Activated CD4-positive, alpha-beta memory T cell treated with anti-CD3 and anti-CD28 coated beads for 36 hours (primary cell): ENCODE results near the gene TRIM38. TPM values are rescaled to one million over a fixed set of nuclear protein-coding genes. Genes with fewer than 3 reads are reported as not detected.

Experiments
- CTCF ChIA-PET: fragments of 350-600 bp; sonication (Branson Sonifier 250); formaldehyde crosslinking; loops from one replicate; lab custom pipeline; 2021; ENCODE audit warnings: antibody characterized with exemption, inconsistent platforms; lab: Charles Lee
- POLR2A ChIA-PET: fragments of 350-600 bp; sonication (Branson Sonifier 250); formaldehyde crosslinking; loops from one replicate; lab custom pipeline; 2021; ENCODE audit warnings: antibody characterized with exemption; lab: Charles Lee
- DNase-seq: peaks from one replicate; pipeline ENCODE4 v3.0.0-alpha.2; 2020
- H3K27ac Mint-ChIP-seq: one replicate; pipeline ENCODE4 v1.8.0; 2021; ENCODE audit warnings: mixed read lengths
- H3K27me3 Mint-ChIP-seq: one replicate; pipeline ENCODE4 v1.8.0; 2021; ENCODE audit warnings: mixed read lengths
- H3K36me3 Mint-ChIP-seq: one replicate; pipeline ENCODE4 v1.8.0; 2021; ENCODE audit warnings: mixed read lengths
- H3K4me1 Mint-ChIP-seq: one replicate; pipeline ENCODE4 v1.8.0; 2021; ENCODE audit warnings: low read depth, mixed read lengths
- H3K4me3 Mint-ChIP-seq: one replicate; pipeline ENCODE4 v1.8.0; 2021; ENCODE audit warnings: mild to moderate bottlenecking, mixed read lengths
- H3K9me3 Mint-ChIP-seq: one replicate; pipeline ENCODE4 v1.8.0; 2021; ENCODE audit warnings: mixed read lengths
- intact Hi-C: fragments of 100-400 bp; cut with micrococcal nuclease; formaldehyde crosslinking; loops from one replicate; pipeline ENCODE4 v1.15.1; 2023
- total RNA-seq, 2 experiments: library from RNA; stranded (reverse); gene quantifications; one replicate each; pipeline ENCODE4 v1.2.3, GENCODE V29; 2021

TRIM38 gene, protein sequence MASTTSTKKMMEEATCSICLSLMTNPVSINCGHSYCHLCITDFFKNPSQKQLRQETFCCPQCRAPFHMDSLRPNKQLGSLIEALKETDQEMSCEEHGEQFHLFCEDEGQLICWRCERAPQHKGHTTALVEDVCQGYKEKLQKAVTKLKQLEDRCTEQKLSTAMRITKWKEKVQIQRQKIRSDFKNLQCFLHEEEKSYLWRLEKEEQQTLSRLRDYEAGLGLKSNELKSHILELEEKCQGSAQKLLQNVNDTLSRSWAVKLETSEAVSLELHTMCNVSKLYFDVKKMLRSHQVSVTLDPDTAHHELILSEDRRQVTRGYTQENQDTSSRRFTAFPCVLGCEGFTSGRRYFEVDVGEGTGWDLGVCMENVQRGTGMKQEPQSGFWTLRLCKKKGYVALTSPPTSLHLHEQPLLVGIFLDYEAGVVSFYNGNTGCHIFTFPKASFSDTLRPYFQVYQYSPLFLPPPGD
- total RNA-seq = 10 to 100 TPM; 29.5 to 30.8 TPM

DNA sequence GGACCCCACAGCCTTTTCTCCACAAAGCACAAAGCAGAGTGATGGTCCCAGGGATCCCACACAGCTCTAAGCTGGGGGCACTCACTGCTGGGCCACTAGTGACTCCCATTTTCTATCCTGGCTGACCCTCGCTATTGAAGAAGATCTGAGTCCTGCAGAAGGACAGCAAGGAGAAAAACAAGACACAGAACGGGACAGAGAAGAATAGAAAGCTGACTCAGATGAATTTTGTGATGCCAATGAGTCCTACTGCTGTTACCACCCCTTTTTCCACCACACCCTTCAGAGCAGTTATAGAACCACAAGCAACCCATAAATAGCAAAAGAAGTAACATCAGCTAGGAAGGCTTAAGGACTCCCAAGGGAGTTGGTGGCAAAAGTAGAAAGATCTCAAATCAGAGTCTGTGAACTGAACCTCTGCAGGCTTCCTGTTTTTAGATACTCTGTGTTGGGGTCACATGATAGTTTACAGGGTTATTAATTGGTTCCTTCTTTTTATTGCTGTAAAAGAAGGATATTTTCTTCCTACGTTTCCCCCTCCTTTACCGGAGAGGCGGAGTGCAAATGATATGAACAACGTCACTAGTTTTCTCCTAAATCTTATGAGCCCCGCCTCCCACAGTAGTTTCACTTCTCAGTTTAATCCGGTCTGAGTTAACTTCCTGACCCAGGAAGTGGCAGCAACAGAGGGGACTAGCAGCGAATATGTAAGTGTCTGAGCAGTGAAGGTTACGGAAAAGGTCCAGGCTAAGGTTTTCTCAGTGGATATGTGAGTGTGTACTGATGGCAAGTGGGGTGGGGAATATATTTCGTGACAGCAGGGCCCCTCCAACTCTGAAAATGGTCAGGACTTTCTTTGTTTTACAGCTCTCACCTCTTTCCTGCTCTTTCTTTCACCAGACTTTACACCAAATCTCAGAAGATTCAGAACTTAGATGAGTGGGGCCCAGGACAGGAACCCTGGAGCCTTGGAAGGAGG, at the start of gene TRIM38:
TSS of gene TRIM38 (plus strand) at position 654 of the 979 bp plus-strand sequence. CDS start 3,721 bp downstream, outside the sequence.
- no peaks in the 10 kb centered on the region for H3K27me3 Mint-ChIP-seq
- intact Hi-C loops = loop anchor here (1.0 to 5.0 kb wide), 7 partner anchors 14 to 824 kb away; a partner anchor contains a TSS
- peak within 1 kb of the TSS; percentile 98 for H3K4me3 Mint-ChIP-seq
- peaks cover 36% of the 10 kb centered on the region for H3K9me3 Mint-ChIP-seq
- ChIA-PET POLR2A (interaction anchor here (1.1 to 4.5 kb wide), 8 partner anchors 13 to 161 kb away, joined by 3 to 46 read pairs (median 6); a partner anchor contains a TSS), CTCF (interaction anchor here (0.9 to 2.4 kb wide), 4 partner anchors 12 to 41 kb away, joined by 4 to 18 read pairs (median 5); no protein-coding TSS in a partner anchor)
- H3K27ac Mint-ChIP-seq = peak within 1 kb of the TSS; percentile 100
- H3K36me3 Mint-ChIP-seq = peaks cover 73% of the 10 kb centered on the region
- H3K4me1 Mint-ChIP-seq = peaks cover 77% of the 10 kb centered on the region
- DNase-seq = peak; percentile 83

DNA sequence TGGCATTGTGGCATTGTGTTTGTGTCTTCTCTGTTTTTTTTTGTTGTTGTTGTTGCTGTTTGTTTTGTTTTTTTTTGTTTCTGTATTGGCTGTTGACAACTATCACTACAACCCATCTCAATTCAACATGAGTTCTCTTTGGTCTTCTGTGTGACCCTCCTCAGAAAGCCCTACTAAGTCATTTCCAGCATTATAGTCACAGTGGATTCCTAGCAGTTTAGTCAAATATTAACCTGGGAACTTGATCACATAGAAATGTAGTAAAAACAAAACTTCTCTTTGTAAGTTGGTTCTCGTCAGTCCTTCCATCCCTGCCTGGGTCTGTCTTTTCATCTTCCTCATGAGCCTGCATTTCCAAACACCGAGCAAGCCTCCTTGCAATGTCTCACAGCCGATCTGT, 48.9 kb upstream of the TRIM38 start:
- Mint-ChIP-seq H3K4me1 (peaks cover 52% of the 10 kb centered on the region), H3K4me3 (no peak overlapping the region), H3K27me3 (no peaks in the 10 kb centered on the region), H3K36me3 (peaks cover 5% of the 10 kb centered on the region), H3K27ac (peak overlapping the region; percentile 65), H3K9me3 (peaks cover 5% of the 10 kb centered on the region)
- intact Hi-C loops = loop anchor here (5.0 kb wide), 2 partner anchors 34 to 49 kb away; partner anchors contain the start of gene TRIM38
- ChIA-PET CTCF (no interaction called here), POLR2A (no interaction called here)
- DNase-seq = peak; percentile 35

DNA sequence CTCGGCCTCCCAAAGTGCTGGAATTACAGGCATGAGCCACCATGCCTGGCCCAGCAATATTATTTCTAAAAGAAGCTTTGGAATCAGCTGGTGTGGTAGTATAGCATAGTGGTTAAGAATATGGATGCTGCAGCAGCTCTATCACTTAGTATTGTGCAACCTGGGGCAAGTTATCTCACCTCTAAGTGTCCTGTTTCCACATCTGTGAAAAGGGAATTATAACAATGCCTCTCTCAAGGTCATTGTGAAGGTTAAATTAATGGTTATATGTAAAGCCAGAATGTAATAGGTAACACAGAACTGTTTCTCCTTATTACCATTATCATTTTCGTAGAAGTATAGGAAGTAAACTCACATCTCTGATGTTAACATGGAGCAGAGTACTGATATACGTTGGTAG, 46.3 kb upstream of the TRIM38 start:
- H3K9me3 Mint-ChIP-seq = peaks cover 3% of the 10 kb centered on the region
- H3K36me3 Mint-ChIP-seq = peaks cover 4% of the 10 kb centered on the region
- POLR2A ChIA-PET = no interaction called here
- H3K4me1 Mint-ChIP-seq = peaks cover 53% of the 10 kb centered on the region
- no peaks in the 10 kb centered on the region for H3K27me3 Mint-ChIP-seq
- no peak overlapping the region for H3K27ac Mint-ChIP-seq
- no peak for DNase-seq
- intact Hi-C loops = no loop called here
- CTCF ChIA-PET = no interaction called here
- no peak overlapping the region for H3K4me3 Mint-ChIP-seq

DNA sequence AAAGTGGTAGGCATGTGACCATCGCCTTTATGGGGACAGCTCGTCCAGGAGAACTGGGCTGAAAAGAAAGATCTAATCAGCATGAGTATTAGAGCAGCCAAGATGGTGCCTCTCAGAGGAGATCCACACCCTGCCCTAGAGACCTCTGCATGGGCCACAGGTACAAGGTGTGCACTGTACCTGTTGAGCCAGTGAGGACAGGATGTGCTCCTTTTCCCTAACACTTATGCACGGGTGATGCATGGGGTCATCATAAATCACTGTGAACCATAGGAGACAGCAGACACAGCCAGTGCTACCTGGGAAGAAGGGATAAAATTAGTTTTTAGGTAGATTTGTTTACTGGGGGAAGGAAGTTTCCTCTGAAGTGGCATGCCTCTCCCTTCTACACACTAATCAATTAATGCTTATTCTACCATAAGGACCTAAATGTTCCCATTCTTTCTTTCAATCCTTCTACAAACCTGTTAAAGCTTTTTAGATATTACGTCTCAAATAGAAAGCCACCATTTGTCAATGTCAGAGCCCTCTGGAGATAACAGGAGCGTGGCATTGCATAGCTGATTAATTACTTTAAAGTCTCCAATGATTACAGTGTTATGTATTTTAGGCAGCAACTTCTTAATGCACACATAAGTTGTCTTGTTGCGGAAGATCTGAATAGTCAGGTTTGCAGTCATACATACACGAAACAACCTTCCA, 45.7 kb upstream of the TRIM38 start:
- peaks cover 3% of the 10 kb centered on the region for H3K9me3 Mint-ChIP-seq
- POLR2A ChIA-PET = no interaction called here
- peaks cover 49% of the 10 kb centered on the region for H3K4me1 Mint-ChIP-seq
- intact Hi-C loops = no loop called here
- CTCF ChIA-PET = no interaction called here
- no peaks in the 10 kb centered on the region for H3K27me3 Mint-ChIP-seq
- H3K36me3 Mint-ChIP-seq = peaks cover 4% of the 10 kb centered on the region
- H3K4me3 Mint-ChIP-seq = no peak overlapping the region
- no peak for DNase-seq
- H3K27ac Mint-ChIP-seq = no peak overlapping the region

DNA sequence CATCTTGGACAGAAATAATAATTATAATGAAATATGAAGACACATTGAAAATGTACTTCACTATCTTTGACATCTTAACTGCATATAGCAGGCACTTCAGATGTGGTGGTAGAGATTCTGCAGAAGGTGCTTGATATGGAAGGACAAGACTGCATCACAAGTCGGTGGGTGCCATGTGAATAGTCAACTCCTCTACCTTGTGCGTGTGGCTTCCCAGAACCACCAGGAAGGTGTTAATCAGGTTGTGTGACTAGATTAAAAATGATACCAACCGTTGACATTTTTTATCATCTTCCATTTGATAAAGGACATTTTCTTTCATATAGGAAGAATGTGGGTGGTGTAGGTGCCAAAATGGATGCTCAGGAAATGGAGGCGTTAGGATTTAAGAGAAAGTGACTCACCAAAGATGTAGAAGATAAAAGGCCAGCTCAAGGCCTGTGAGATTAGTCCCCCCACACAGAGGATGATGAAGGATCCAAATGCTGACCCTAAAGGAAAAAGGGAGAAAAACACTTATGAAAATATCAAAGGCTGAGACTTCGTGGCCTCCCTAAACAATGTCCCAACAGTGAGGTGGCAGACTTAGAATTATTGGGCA, 44.4 kb upstream of the TRIM38 start:
- H3K4me3 Mint-ChIP-seq = no peak overlapping the region
- peak overlapping the region; percentile 77 for H3K27ac Mint-ChIP-seq
- peak; percentile 52 for DNase-seq
- peaks cover 3% of the 10 kb centered on the region for H3K9me3 Mint-ChIP-seq
- H3K4me1 Mint-ChIP-seq = peaks cover 40% of the 10 kb centered on the region
- intact Hi-C loops = no loop called here
- H3K36me3 Mint-ChIP-seq = peaks cover 4% of the 10 kb centered on the region
- ChIA-PET POLR2A (no interaction called here), CTCF (no interaction called here)
- no peaks in the 10 kb centered on the region for H3K27me3 Mint-ChIP-seq

DNA sequence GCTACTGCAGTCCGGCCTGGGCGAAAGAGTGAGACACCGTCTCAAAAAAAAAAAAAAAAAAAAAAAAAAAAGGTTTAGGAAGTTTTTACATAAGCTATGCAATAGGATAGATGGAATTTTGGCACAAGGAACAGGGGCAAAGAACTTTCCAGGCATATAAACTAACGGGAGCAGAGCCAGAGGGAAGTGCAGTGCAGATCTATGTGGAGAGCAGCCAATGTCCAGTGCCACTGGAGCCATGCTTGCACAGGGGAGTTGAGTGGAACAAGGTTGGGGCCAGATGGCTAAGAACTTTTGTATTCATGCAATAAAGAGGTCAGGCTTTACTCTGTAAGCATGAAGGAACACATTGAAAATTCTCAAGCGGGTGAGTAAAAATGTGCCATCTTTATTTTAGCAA, 42.9 kb upstream of the TRIM38 start:
- intact Hi-C loops = loop anchor here (2.0 kb wide), 1 partner anchor 25 kb away; no protein-coding TSS in a partner anchor
- ChIA-PET POLR2A (no interaction called here), CTCF (interaction anchor here (1.0 kb wide), 1 partner anchor 30 kb away, joined by 3 read pairs; no protein-coding TSS in a partner anchor)
- peaks cover 3% of the 10 kb centered on the region for H3K9me3 Mint-ChIP-seq
- H3K27me3 Mint-ChIP-seq = no peaks in the 10 kb centered on the region
- no peak for DNase-seq
- H3K4me3 Mint-ChIP-seq = no peak overlapping the region
- H3K27ac Mint-ChIP-seq = no peak overlapping the region
- peaks cover 3% of the 10 kb centered on the region for H3K36me3 Mint-ChIP-seq
- peaks cover 26% of the 10 kb centered on the region for H3K4me1 Mint-ChIP-seq

DNA sequence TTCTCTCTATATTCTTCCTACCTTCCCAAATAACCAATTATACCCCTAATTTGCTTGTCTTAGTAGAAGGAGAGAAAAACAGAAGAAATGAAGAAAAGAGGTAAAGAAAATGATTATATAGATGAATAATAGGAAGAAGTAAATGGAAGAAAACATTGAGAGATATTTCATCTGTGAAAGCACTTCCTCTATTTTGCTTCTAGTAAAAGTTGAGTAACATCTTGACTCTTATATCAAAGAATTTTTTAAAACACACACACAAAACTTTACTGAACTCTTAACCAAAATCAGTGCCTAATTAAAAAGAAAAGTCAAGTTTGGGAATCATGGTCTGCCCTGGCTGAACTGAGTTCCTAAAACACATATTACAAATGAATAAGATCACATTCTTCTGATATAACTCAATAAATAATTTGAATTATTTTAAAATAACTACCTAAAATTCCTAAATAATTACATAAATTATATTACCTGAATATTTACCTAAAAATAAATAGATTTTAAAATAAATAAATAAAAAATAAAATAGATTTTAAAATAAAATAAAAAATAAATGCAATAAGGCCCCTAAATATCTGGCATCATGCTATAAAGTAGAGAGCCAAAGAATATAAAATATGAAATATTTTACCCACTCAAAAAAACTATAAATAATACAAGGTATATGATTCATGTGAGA, 40.9 kb upstream of the TRIM38 start:
- ChIA-PET POLR2A (no interaction called here), CTCF (no interaction called here)
- Mint-ChIP-seq H3K4me1 (peaks cover 19% of the 10 kb centered on the region), H3K9me3 (peaks cover 3% of the 10 kb centered on the region), H3K36me3 (peaks cover 3% of the 10 kb centered on the region), H3K27ac (no peak overlapping the region), H3K4me3 (no peak overlapping the region), H3K27me3 (no peaks in the 10 kb centered on the region)
- intact Hi-C loops = loop anchor here (2.0 kb wide), 1 partner anchor 23 kb away; no protein-coding TSS in a partner anchor
- no peak for DNase-seq

DNA sequence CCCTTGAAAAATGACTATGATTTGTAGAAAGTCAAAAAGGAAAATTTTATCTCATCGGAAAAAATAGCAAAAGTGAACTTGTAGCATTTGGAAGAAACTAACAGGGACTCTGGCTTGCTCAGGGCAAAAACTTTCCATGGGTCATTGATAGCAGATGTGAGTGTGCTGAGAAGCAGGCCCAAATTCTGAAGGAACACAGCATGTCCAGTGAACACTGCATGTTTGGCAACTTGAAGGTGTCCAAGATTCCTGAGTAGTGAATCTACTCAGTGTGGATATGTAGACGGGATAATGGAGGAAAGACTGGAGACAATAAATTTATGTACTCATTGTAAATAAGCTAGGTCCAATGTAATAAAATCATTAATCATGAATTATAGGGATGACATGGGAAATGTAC, 40.3 kb upstream of the TRIM38 start:
- H3K36me3 Mint-ChIP-seq = peaks cover 3% of the 10 kb centered on the region
- intact Hi-C loops = no loop called here
- POLR2A ChIA-PET = no interaction called here

DNA sequence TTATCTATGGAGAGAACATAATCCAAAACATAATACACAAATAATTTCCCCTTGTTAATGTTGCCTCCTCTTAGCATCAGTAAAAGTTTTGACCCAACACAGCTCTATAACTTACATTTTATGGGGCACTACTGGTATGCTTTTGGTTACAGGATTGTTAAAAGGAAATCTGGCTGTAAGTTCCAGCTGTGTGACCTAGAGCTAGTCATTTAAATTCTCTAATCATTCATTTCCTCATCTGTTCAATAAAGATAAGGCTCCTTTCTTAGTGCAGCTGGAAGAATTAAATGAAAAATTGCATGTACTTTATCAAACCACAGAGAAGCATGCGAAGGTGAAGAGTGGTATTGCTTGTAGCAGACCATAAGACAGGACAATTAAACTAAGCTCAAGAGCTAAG, 36.7 kb upstream of the TRIM38 start:
- no peaks in the 10 kb centered on the region for H3K9me3 Mint-ChIP-seq
- intact Hi-C loops = no loop called here
- peaks cover 2% of the 10 kb centered on the region for H3K27me3 Mint-ChIP-seq
- H3K36me3 Mint-ChIP-seq = no peaks in the 10 kb centered on the region
- POLR2A ChIA-PET = no interaction called here
- peaks cover 8% of the 10 kb centered on the region for H3K4me1 Mint-ChIP-seq
- no peak for DNase-seq
- CTCF ChIA-PET = interaction anchor here (0.8 to 1.6 kb wide), 5 partner anchors 44 to 208 kb away, joined by 3 to 7 read pairs (median 3); no protein-coding TSS in a partner anchor
- no peak overlapping the region for H3K27ac Mint-ChIP-seq
- no peak overlapping the region for H3K4me3 Mint-ChIP-seq

More for the DNA sequence above, 40.3 kb upstream of the TRIM38 start:
- peaks cover 3% of the 10 kb centered on the region for H3K9me3 Mint-ChIP-seq
- H3K27me3 Mint-ChIP-seq = no peaks in the 10 kb centered on the region
- no peak overlapping the region for H3K27ac Mint-ChIP-seq
- DNase-seq = no peak
- no peak overlapping the region for H3K4me3 Mint-ChIP-seq
- CTCF ChIA-PET = no interaction called here
- H3K4me1 Mint-ChIP-seq = peaks cover 22% of the 10 kb centered on the region

DNA sequence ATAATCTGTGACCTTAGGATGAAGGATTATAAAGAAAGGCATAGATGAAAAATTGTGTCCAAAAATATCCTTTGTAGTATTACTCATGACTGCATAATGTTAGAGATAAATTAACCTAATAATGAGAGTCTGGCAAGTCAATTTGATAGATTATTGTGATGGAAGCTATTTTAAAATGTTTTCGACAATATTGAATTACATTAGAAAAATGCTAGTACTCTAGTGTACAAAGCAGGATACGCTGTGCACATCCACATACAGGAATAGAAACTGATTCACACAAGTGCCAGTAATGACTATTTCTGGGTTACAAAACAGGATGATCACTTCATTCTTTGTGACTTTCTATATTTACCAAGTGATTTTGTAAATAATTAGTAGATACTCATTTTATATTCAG, 35.4 kb upstream of the TRIM38 start:
- peaks cover 7% of the 10 kb centered on the region for H3K4me1 Mint-ChIP-seq
- H3K27ac Mint-ChIP-seq = no peak overlapping the region
- no peaks in the 10 kb centered on the region for H3K9me3 Mint-ChIP-seq
- no peaks in the 10 kb centered on the region for H3K36me3 Mint-ChIP-seq
- H3K27me3 Mint-ChIP-seq = peaks cover 3% of the 10 kb centered on the region
- ChIA-PET CTCF (interaction anchor here (0.8 to 1.6 kb wide), 5 partner anchors 66 to 207 kb away, joined by 3 to 6 read pairs (median 3); a partner anchor contains a TSS), POLR2A (no interaction called here)
- no peak for DNase-seq
- H3K4me3 Mint-ChIP-seq = no peak overlapping the region
- intact Hi-C loops = no loop called here
